Osteoblast (primary cell): ENCODE results near the gene S100A11. TPM values are rescaled to one million over a fixed set of nuclear protein-coding genes. Genes with fewer than 3 reads are reported as not detected.

Source experiments
- DNase-seq: peaks from one replicate; pipeline ENCODE4 v3.0.0; 2011; ENCODE audit warnings: low spot score, mixed read lengths; ENCODE audit not compliant: insufficient read length; ENCODE audit errors: missing footprints
- H2AFZ ChIP-seq: 2 replicates; pipeline ENCODE4 v1.6.0; 2011; ENCODE audit warnings: mild to moderate bottlenecking, low read length
- H3K27ac ChIP-seq: 2 replicates; pipeline ENCODE4 v1.5.1; 2011; ENCODE audit warnings: mild to moderate bottlenecking, low read depth, low read length, moderate library complexity
- H3K27me3 ChIP-seq: 2 replicates; pipeline ENCODE4 v1.6.0; 2012; ENCODE audit warnings: mild to moderate bottlenecking, control low read depth, inconsistent platforms, low read length, moderate library complexity; ENCODE audit not compliant: insufficient read depth
- H3K36me3 ChIP-seq: 2 replicates; pipeline ENCODE4 v1.5.1; 2011; ENCODE audit warnings: mild to moderate bottlenecking, low read length, control low read depth, moderate library complexity; ENCODE audit not compliant: insufficient read depth
- H3K4me1 ChIP-seq: 2 replicates; pipeline ENCODE4 v1.5.1; 2011; ENCODE audit warnings: mild to moderate bottlenecking, low read length, control low read depth, moderate library complexity; ENCODE audit not compliant: insufficient read depth
- H3K4me2 ChIP-seq: 2 replicates; pipeline ENCODE4 v1.6.0; 2011; ENCODE audit warnings: mild to moderate bottlenecking, low read length; ENCODE audit not compliant: insufficient read depth
- H3K4me3 ChIP-seq: fragments of 200-600 bp; sonication (generic); 3 replicates; pipeline ENCODE4 v1.5.1; 2012; ENCODE audit warnings: mild to moderate bottlenecking, low read length, inconsistent platforms; ENCODE audit not compliant: insufficient read depth
- H3K79me2 ChIP-seq: 2 replicates; pipeline ENCODE4 v1.6.0; 2012; ENCODE audit warnings: mild to moderate bottlenecking, low read length, control low read depth, inconsistent platforms; ENCODE audit not compliant: insufficient read depth
- H3K9me3 ChIP-seq: 2 replicates; pipeline ENCODE4 v1.5.1; 2011; ENCODE audit warnings: low read depth, low read length, control low read depth
- H4K20me1 ChIP-seq: 2 replicates; pipeline ENCODE4 v1.6.0; 2012; ENCODE audit warnings: mild to moderate bottlenecking, low read length, control low read depth; ENCODE audit not compliant: insufficient read depth
- total RNA-seq: library from RNA; depleted of rRNA; stranded (reverse); fragments of >200 nt; gene quantifications from 2 replicates; pipeline ENCODE4 v1.2.3, GENCODE V29; 2012
- TF ChIP-seq, protein P1 (sequence below): IDR thresholded peaks from 2 replicates; pipeline ENCODE4 v1.5.1; 2011; ENCODE audit warnings: mild to moderate bottlenecking, low read depth, low read length, moderate library complexity; ENCODE audit errors: extremely low read depth

The S100A11 gene
- total RNA-seq, 1 donor, result 142 TPM

DNA sequence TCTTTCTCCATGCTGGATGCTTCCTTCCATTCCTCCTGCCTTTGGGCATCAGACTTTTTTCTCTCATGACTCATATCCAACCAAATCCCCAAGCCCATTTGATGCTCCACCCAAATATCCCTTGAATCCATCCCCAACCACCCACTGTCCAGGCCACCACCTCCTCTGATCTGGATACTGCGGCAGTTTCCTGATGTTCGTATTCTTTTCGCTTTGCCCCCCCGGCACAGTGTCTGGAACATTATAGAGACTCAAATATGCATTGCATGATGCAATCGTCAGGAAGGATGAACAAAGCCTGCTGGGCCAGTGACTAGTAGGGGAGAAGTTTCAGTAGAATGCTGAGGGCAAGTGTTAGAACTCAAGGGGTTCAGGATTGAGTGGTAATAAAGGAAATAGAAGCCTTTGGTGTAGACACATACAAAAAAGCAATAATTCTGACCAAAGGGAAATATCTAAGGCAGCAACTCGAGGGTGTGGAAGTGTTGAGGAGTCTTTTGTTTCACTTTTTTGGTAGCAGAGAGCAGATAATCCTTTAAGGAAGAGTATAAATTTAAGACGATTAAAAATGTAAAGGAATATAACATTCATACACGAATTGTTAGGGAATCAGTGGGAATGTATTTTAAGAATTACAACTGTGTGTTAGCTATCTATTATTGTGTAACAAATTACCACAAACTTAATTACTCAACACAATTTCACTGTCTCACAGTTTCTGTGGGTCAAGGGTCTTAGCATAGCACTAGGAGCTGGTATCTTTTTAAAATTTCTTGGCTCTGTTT is 7.5 kb downstream of the S100A11 start:
- no peak for DNase-seq
- Histone ChIP-seq H3K9me3 (no peaks in the 10 kb centered on the region), H3K27me3 (peaks cover 9% of the 10 kb centered on the region), H3K27ac (no peak overlapping the region), H3K4me3 (no peak overlapping the region), H3K36me3 (peaks cover 36% of the 10 kb centered on the region), H2AFZ (no peak overlapping the region), H3K79me2 (peaks cover 14% of the 10 kb centered on the region), H4K20me1 (peaks cover 28% of the 10 kb centered on the region), H3K4me1 (peaks cover 9% of the 10 kb centered on the region), H3K4me2 (no peak overlapping the region)
- TF ChIP-seq, protein P1, sequence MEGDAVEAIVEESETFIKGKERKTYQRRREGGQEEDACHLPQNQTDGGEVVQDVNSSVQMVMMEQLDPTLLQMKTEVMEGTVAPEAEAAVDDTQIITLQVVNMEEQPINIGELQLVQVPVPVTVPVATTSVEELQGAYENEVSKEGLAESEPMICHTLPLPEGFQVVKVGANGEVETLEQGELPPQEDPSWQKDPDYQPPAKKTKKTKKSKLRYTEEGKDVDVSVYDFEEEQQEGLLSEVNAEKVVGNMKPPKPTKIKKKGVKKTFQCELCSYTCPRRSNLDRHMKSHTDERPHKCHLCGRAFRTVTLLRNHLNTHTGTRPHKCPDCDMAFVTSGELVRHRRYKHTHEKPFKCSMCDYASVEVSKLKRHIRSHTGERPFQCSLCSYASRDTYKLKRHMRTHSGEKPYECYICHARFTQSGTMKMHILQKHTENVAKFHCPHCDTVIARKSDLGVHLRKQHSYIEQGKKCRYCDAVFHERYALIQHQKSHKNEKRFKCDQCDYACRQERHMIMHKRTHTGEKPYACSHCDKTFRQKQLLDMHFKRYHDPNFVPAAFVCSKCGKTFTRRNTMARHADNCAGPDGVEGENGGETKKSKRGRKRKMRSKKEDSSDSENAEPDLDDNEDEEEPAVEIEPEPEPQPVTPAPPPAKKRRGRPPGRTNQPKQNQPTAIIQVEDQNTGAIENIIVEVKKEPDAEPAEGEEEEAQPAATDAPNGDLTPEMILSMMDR, result no peak

DNA sequence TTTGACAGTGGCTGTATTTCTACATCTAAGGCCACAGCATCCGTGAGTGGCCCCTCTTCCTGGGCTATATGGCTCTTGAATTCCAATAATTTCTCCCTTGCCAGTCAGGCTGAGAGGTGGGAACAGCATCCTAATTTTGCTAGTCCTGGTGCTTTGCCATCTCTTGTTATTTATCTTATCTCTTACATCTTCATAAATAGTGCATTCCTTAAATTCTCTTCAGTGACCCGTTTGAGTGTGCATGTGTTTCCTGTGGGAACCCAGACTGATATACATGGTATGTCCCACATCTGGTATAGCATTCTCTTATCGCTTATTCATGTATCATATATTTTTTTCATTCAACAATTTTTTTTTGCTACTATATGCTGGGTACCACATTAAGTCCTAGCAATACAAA is 9.9 kb downstream of the S100A11 start:
- Histone ChIP-seq H4K20me1 (peaks cover 4% of the 10 kb centered on the region), H3K36me3 (peaks cover 11% of the 10 kb centered on the region), H3K4me3 (no peak overlapping the region), H3K79me2 (no peaks in the 10 kb centered on the region), H3K27me3 (peaks cover 28% of the 10 kb centered on the region), H3K4me2 (no peak overlapping the region), H3K27ac (no peak overlapping the region), H2AFZ (no peak overlapping the region), H3K9me3 (no peaks in the 10 kb centered on the region), H3K4me1 (peaks cover 3% of the 10 kb centered on the region)
- TF ChIP-seq, protein P1, result no peak
- DNase-seq, result no peak

DNA sequence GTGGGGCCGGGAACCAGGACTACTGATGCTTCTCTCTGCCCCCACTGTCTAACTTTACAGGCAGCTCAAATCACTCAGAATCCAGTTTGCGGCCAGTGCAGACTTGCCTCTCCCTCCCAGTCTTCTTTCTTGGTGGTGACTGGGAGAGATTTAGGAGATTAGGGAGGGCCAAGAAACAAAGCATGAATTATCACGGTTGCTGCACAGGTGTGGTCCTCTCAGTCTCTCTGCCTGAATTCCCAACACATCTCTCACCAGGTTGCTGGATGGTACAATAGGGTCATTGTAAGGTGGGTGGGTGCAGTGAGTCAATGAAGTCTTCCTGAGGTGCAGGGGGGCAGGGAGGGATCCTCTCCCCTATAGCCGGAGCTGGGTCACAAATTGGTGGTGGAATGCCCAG is 12.6 kb downstream of the S100A11 start:
- DNase-seq, result no peak
- no peak overlapping the region for H3K4me3 ChIP-seq
- TF ChIP-seq, protein P1, result no peak
- H3K36me3 ChIP-seq, result no peaks in the 10 kb centered on the region
- H3K27me3 ChIP-seq, result peaks cover 41% of the 10 kb centered on the region
- no peaks in the 10 kb centered on the region for H3K79me2 ChIP-seq
- no peak overlapping the region for H2AFZ ChIP-seq
- H3K27ac ChIP-seq, result no peak overlapping the region
- no peaks in the 10 kb centered on the region for H3K9me3 ChIP-seq
- H4K20me1 ChIP-seq, result no peaks in the 10 kb centered on the region
- H3K4me2 ChIP-seq, result no peak overlapping the region
- H3K4me1 ChIP-seq, result no peaks in the 10 kb centered on the region

DNA sequence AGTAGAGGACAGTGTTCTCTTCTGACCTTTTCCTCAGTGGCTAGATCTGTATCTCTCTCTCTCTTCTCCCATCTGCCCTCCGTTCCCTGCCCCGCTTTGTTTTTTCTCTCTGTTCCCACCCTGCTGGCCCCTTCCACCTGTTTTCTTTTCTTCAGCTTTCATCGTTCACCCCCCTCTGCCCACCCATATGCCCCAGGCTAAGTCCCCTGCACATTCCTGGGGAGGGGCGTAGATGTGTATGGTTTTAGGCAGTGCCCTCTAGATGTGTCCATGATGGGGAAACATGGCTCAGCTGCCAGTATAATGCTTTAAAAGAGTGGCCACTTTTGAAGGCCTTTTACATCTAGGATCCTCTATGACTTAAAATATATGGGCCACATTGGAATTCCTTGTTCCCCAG is 13.6 kb downstream of the S100A11 start:
- TF ChIP-seq, protein P1, result no peak
- DNase-seq, result no peak
- H3K79me2 ChIP-seq, result no peaks in the 10 kb centered on the region

More for the DNA sequence above, 13.6 kb downstream of the S100A11 start:
- Histone ChIP-seq H3K4me3 (no peak overlapping the region), H4K20me1 (no peaks in the 10 kb centered on the region), H3K27ac (no peak overlapping the region), H3K4me2 (no peak overlapping the region), H2AFZ (no peak overlapping the region), H3K4me1 (no peaks in the 10 kb centered on the region), H3K9me3 (no peaks in the 10 kb centered on the region), H3K27me3 (peaks cover 41% of the 10 kb centered on the region), H3K36me3 (no peaks in the 10 kb centered on the region)
